NCI-H345 (cell line): ENCODE results near the gene MRO.
"Not testable (repeated sequence)": the region's sequence is repeated elsewhere in the genome, so short reads cannot be mapped to it uniquely, and the experiment has no call there.

Experiments
- DNase-seq: peaks from one replicate; lab custom pipeline; 2025; lab: John Stamatoyannopoulos, UW

The MRO gene

DNA sequence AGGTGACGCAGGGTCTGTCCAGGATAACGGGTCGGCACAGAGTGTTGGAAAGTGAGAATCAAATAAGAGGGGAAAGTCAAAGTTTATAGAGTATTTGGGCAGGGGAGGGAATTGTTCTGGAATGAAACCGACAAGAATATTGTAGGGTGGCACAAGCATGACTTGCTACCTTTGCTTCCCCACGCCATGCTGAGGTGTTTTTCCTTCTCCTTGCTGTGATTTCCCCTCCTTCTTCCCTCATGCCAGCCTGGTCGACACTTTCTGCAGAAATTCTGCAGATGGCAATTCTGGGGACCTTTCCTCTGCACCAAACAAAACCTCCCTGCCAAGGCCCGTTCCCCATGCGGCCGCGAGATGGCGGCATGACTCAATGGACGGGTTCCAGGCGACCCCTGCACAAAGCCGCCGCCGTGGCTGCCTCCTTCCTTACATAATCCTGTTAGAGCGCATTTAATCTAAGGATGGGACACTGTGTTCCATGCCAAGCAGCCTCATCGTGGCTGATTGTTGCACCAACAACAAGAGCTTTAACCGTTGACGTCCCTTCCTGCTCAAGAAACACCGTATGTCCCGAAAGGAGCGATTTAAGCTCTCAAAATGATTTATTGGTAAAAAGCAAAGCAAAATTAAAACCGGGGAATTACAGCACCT is at the start of gene MRO:
TSS of gene MRO (minus strand) at position 289 of the 651 bp plus-strand sequence. CDS start 10,616 bp downstream, outside the sequence.
- DNase-seq, result peak; percentile 80

DNA sequence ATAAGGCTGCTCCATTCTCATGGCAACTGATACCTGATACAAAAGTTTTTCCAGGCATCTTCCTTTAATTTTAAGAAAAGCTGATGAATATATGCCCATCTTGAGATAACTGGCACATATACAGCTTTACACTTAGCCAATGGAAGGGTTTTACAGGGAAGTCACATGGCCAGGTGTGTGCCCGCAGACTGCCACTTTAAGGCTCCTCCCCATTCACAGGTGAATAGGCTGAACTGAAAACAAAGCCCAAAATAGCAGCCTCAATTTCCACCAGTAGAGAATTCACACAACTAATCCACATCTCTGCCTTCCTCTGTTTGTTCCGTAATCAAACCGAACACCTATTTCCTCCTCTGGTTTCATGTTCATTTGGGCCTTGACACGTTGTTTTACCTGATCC is 49.3 kb upstream of the MRO start:
- peak; percentile 29 for DNase-seq

DNA sequence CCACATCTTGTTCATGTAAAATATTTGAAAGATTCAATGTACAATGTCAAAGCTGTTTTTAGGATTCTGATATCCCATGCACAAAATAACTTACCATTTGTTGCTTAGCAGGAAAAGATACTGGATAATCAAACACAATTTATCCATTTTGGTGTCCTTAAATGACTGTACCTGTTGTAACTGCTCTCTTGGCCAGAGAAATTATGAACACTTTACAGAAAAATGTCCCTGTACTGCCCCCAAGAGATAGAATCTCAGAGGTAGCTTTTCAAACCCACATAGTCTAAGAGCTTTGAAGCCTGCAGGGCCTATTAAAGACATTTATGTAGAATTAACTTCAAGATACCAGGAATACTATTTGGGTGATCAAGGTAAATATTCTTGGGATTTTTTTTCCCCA is 46.9 kb upstream of the MRO start:
- no peak for DNase-seq

DNA sequence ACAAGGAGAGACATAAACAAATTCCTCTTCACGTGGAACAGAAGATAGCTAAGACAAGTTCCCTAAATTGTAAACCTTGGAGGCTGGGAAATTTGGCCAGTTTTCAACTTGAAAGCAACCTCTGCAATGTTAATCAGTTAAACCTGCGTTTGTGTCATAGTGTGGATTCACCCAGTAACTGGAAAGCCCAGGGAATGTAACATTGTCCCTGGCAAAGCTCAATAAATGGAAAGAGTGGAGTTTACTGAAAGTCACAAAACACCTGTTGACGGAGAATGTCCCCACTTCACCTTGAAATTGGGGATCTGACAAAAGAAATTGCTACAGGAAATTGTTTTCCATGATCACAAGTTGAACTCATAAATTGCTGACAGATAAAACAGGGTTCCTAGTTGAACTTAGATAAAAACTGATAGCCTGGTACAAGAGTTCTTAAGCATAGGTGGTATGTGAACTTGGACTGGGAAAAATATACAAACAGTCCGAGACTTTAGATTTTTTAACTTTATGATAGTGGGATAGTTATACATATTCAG is 44.1 kb upstream of the MRO start:
- no peak for DNase-seq

DNA sequence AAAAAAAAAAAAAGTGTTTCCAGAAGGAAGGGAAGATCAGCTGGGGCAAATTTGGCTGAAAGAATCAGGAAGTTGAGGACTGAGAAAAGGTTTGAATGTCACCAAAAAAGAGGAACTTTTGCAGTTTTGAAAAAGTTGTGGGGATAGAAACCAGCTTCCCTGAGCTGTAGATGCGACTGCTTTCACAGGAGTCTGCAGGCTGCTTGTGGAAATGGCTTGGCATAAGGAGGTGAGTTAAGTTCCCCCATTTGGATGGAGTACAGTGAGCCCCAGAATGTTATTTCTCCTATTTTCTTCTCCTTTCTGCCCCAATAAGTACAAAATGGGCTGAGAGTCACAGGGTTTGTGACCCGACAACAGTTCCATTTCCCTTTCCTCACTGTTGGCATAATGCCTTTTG is 42.6 kb upstream of the MRO start:
- no peak for DNase-seq

DNA sequence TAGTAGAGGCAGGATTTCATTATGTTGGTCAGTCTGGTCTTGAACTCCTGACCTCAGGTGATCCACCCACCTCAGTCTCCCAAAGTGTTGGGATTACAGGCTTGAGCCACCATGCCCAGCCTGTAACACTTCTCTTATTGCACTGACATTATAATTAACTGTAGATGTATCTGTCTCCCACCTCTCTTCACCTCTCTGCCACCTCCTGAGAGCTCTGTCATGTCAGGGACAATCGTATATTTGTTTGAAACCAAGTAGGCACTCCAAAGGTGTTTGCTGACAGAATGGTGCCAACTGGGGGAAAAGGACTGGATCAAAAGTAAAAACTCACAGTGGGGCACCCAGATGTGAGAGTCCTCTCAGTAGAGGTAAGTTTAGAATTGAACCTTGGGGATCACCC is 41.8 kb upstream of the MRO start:
- no peak for DNase-seq

DNA sequence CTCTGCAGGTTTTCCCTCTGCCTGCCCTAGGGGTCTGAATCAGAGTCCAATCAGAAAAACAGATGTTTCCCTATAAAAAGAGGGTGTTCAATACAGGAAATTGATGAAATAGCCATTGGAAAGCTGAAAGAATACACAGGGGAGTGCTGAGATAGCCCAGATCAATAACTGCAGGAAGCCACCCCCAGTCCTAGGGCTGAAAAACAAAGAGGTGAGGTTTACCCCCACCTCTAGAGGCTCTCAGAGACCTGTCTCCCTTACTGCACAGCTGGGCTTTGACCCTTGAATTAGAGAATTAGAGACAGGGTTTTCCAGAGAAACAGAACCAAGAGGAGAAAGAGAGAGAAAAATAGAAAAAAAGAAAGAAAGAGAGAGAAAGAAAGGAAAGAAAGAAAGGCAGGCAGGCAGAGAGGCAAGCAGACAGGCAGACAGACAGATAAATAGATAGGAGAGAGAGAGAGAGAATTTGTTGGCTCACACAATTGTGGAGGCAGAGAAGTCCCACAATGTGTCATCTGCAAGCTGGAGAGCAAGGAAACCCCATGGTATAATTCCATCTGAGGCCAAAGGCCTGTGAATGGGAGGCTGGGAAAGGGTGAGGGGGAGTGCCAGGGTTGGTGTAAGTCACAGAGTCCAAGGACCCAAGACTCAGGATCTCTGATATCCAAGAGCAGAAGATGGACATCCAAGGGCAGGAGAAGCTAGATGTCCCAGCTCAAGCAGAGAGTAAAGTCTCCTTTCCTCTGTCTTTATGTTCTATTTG is 40.2 kb upstream of the MRO start:
- no peak for DNase-seq

DNA sequence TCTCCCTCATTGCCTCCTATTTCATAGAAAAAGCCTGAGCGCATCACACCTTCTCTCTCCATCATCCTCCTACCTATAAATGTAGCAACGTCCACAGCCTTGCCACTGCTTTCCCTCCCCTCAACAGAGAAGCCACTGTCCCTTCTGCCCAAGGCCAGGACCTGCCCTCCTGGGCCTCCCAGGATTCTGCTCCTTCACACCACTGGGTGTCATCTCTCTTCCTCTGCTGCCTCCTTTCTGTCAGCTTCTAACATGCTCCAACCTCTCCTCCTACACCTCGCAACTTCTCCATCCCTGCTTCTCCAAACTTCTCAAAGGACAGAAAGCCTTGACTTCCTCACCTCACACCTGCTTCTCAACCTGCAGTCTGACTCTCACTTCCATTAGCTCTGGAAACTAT is 37.9 kb upstream of the MRO start:
- DNase-seq, result no peak

DNA sequence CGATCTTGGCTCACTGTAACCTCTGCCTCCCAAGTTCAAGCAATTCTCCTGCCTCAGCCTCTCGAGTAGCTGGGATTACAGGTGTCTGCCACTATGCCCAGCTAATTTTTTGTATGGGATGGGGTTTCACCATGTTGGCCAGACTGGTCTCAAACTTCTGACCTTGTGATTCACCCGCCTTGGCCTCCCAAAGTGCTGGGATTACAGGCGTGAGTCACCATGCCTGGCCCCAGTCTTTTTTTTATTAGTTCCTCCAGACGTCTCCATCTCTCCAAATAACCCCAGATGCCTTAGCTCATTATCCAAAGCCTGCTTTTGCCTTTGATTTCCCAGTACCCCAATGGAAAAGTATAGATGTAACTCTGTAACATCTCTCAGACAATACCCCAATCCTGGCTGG is 37.4 kb upstream of the MRO start:
- DNase-seq, result not testable (repeated sequence)

DNA sequence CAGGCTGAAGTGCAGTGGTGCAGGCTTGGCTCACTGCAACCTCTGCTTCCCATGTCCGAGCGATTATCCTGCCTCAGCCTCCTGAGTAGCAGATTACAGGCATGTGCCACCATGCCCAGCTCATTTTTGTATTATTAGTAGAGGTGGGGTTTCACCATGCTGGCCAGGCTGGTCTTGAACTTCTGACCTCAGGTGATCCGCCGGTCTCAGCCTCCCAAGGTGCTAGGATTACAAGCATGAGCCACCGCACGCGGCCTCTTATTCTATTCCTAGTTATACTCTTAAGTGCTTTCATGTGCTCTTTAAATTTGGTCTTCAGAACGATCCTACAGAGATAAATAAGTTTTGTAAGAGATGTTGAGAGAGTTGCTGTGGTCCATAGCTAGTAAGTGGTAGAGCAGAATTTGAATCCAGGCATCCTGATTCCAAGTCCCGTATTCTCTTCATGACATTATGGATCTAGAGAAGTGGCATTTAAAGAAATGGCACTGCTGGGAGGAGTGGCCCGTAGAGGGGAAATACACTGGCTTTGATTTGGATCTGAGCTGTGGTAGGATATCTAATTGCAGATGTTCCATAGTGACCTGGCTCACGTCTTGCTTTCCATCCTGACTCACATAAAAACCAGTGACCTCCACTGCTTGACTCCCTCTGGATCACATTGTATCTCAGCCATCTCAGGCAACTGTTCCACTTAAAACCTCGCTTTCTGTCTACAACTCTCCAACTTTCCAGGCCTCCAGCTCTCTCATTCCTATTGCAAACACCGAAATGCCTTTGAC is 36.4 kb upstream of the MRO start:
- no peak for DNase-seq

DNA sequence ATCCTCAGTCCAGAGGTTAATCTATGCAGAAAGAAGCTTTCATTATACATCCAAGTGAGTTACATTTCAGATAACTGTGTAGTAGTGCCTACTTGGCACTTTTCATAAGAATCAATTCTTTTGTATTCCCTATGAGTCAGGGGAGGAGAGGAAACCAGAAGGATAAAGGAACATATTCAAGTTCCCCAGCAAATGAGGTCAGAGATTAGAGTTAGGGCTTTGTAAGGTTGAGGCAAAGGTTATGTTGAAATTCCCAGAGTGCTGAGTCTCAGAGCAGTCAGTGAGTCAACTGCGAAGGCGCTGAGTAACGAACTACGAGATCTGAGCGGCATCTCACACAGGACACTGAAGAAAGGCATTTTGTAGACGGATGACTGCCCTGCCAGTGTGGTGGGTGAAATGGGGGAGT is 34.1 kb upstream of the MRO start:
- no peak for DNase-seq

DNA sequence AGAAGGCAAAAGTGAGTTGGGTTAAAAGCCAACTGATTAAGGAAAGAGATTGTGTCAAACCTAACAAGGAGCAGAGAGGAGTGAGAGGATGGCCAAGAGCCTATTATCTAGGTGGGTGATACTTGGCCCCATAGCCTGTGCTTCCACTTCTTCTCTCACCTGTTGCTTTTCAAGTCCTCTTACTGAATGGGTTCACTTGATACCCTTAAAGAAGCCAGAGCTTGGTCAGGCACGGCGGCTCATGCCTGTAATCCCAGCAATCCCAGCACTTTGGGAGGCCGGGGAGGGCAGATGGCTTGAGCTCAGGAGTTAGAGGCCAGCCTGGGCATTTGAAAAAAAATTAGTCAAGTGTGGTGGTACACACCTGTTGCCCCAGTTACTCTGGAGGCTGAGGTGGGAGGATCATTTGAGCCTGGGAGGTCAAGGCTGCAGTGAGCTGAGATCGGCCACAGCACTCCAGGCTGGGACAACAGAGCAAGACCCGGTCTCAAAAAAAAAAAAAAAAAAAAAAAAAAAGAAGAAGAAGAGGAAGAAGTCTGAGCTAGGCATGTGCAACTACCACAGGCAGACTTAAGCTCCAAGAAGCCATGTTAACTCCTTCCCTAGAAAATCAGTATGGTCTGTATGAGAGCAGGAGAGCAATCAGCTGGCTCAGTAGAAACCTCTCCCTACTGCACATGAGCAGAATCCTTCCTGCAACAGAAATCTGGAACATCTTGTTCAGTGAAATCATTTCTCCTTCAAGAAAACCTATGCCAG is 30.7 kb upstream of the MRO start:
- DNase-seq, result no peak

DNA sequence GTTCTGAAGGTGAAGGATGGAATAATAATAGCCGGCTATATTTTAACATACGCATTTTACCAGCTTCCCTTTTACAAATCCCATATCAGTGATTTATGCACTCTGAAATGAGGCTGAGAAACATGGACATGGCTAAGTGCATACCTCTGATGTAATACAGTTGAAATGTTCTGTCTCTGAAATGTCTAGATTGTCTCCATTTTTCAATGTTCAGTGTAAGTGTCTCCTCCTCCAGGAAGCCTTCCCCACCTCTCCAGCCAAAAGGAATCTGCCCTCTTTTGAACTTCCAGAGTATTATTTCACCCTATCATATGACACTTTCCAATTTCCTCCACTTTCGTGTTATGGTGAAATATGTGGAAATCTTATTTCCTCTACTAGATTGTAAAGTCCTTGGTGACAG is 29.6 kb upstream of the MRO start:
- no peak for DNase-seq

DNA sequence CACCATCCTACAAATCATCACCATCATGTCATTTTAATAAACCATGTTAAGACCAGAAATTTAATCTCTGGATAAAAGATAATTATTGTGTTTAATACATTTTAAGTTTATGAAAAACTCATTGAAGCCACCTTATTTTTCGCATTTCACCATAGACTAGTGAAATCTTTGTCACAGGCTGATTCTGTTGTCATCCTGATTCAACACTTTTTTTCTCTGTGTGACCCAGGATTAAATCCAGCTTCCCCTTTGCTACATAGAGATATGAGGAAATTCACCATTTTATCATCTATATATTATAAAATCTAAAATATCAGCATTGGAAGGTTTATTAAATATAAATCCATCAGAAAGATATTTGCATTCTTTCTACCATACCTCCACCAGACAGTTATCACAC is 29.2 kb upstream of the MRO start:
- DNase-seq, result no peak

DNA sequence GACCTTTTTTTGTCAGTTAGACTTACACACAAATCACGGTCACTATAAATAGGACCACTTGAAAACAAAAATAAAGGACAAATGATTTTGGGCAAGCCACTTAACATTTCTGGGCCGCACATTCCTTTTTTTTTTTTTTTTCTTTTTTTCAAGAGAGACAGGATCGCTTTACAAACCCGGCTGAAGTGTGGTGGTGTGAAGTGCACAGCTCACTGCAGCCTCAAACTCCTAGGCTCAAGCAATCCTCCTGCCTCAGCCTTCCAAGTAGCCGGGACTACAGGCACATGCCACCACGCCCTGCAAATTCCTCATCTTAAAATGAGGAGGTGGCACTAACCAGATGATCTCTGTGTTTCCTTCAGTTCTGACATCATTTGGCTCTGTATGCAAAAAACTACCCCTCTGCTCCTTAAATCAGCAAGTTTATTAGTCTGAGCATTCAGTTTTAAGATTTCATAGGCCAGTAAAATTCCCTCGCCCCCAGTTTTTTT is 28.3 kb upstream of the MRO start:
- no peak for DNase-seq

DNA sequence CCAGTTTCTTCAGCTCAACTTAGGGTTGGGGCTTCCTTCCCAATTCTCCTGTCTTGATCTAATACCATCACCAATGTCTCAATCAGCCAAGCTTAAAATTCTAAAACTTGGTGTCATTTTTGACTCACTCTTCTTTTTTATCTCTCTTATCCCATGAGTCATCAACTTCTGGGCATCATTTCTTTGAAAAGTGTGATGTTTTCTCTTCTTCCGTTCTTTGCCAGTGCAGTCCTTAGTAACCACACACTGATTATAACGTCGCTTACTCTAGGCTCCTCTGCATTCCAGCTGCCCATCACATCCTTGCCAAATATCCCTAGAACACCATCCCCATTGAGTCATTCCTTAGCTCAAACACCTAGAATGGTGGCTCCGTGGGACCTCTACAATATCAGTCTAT is 27.4 kb upstream of the MRO start:
- no peak for DNase-seq

DNA sequence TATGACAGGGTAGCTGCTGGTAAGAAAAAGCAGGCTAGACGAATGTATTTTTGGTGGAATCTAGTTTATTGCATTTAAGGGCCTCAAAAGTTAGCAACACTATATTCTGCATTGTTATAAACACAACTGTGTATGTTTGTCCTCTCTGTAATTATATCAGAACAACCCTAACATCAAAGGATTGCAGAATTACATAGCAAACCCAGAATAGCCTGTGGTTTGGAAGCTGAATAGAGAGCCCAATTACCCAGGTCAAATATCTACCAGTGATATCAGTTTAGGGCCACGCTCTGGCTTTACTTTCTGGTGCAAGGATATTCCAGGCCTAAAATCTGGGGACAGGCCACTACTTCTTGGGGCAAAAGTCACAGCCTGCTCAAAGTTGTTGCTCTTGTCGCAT is 25.1 kb upstream of the MRO start:
- no peak for DNase-seq

DNA sequence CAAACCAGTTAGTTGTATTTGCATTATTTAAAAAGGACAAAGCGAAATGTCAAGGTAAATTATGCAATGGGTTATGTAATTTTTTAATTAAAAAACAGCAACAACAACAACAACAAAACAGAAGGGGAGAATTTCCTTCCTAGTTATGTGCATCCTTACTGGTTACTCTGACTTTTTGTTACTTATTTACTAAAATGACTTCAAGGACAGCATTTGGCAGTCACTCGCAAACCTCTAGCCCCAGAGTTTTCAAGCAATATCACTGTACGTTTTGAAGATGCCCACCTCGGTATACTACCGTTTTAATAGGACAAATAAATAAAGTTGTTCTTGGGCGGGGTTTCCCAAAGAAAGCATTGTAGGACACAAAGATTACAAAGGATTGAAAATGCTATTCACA is 24.7 kb upstream of the MRO start:
- no peak for DNase-seq

DNA sequence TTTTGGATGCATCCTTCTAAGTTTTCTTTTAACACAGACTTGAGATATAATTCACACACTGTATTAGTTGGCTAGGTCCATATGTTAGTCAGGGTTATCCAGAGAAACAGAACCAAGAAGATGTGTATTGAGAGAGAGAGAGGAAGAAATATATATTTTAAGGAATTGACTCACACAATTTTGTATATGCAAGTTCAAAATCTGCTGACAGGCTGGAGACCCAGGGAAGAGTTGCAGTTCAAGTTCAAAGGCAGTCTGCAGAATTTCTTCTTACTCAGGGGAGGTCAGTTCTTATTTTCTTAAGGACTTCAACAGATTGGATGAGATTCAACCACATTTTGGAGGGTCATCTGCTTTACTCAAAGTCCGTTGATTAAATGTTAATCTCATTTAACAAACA is 23.0 kb upstream of the MRO start:
- no peak for DNase-seq

DNA sequence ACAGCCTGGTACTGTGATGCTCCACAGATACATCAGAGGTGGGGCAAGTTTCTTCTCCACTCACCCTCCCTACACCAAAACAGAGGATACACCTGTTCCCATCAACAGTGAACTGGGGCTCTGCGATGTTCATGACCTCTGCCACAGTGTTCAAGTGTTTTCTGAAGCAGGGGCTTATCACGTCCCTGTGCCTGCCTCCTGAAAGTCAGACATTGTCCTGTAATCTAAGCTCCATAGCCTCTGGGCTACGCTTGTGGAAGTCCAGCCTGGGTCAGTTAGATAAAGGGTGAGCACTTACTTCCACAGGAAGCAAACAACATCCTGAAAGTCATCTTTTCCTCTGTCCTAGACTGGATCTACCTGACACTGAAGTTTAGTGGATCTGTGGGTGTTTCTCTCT is 20.2 kb upstream of the MRO start:
- DNase-seq, result no peak

DNA sequence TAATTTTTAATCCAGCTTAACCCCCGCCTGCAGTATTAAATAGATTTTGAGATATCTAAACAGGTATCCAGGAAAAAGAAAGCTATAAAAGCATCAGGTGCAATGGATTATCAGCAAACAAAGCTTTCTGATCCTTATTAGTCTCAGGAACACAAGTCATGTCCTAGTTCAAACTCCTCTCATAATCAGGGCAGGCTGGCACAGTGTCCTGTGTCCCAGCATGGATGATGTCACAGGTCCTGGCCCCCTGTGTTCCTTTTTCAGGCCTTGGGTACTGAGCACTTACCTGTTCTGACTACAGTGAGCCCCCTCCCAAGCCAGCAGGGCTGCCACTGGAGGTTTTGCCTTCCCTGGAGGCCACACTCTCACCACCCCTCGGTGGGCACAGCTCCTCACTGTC is 19.5 kb upstream of the MRO start:
- DNase-seq, result no peak

DNA sequence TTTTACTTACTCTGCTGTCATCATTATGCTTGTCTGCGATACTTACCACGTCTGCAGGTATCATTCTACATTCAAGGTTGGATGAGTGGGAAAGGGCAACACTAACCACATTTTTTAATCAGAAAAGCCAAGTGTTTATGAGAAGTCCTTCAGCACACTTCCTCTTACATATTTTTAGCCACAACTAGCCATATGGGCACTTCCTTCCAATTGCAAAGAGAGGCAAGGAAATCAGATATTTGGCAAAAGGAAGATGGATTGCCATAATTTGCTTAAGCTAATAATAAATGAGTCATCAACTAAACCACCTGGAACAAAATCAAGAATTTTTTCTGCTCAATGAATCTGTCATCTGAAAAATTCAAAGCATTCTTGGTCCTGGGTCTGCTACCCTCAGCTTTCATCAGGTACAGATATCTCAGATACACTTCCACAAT is 16.7 kb upstream of the MRO start:
- no peak for DNase-seq
